Measurements from ENCODE around the gene KCNN3. TPM values are rescaled to one million over a fixed set of nuclear protein-coding genes. Genes with fewer than 3 reads are reported as not detected.

KCNN3 gene
- total RNA-seq, 1 donor from 2014 or later: 5.4 TPM

DNA sequence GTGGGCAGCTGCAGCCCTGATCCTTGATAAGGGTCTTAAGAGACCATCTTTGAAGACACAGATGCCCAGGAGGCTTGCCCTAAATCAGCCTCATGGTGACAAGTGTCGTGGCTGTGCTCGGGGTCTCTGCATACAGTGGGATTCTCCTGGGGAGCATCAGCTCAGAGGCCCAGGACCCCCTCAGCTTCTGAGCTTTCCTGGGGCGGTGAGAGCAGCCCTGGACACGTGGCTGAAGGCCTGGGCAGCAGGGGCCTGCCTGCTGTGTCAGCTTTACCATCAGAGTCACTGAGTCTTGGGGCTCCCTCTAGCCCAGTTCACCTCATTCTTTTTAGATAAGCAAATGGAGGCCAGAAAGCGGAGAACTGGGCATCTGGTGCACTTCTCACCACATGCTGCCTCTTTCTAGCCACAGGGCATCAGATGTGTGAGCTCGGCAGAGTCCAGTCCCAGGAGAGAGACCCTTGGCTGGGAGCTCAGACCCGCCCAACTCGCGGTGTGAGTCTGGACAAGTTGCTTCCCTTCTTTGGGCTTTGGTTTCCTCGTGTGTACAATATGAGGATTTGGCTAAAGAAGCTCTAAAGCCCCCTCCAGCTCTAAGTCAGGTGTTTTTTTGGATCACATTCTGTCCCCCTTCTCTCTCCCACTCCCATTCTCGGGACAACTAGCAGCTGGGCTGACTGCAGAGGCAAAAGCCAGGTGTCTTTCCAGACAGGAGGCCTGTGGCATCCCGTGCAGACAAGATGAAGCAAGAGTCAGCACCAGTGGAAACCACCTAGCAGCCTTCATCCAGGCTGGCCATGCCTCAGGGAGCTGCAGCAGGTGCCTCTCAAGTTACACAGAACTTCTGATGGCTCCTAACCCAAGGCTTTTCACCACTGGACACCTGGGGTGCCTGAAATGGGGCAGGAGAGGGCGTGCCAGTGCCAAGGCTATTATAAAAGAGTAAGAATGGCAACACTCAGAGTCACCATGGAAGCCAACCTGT is 119.1 kb downstream of the KCNN3 start:
- DNase-seq (ENCODE audit: low spot score): no peak

GRCh38 chr1:154749078-154749760 is 120.9 kb downstream of the KCNN3 start:
- DNase-seq (ENCODE audit: low spot score): no peak

GRCh38 chr1:154748405-154748775 is 121.7 kb downstream of the KCNN3 start:
- DNase-seq (ENCODE audit: low spot score): no peak

DNA sequence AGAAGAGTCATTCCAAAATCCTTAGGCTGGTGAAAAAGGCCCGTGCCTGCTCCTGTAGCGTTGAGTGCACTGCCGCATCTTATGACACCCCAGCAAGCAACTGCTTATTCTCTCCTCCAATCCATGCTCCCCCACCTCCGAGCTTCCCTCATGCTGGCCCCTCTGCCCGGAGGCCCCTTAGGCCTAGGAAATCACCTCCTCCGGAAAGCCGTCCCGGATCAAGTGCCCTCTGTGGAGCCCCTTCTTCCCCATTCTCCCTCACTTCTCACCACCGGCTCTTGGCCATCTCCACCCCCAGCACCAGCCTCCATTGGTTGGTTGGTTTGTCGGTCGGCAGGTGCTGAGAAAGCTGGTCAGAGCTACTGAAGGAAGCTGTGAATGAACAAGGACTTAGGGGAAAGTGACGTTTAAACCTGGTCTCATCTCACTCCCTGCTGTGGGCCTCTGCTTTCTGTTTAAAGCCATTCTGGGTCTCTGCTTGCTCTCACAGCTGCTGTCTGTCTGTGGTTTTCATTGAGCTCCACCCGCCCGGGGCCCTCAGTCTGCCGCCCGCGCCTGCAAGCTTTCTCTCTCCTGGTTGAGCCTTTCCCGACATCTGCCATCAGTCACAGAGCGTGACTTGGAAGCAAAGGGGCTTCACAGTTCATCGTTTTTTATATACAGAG is 122.2 kb downstream of the KCNN3 start:
- DNase-seq (ENCODE audit: low spot score): no peak

GRCh38 chr1:154747380-154747739 is 122.7 kb downstream of the KCNN3 start:
- DNase-seq (ENCODE audit: low spot score): no peak

GRCh38 chr1:154746622-154747299 is 123.3 kb downstream of the KCNN3 start:
- DNase-seq (ENCODE audit: low spot score): no peak

GRCh38 chr1:154745750-154746425 is 124.2 kb downstream of the KCNN3 start:
- no peak for DNase-seq (ENCODE audit: low spot score)

DNA sequence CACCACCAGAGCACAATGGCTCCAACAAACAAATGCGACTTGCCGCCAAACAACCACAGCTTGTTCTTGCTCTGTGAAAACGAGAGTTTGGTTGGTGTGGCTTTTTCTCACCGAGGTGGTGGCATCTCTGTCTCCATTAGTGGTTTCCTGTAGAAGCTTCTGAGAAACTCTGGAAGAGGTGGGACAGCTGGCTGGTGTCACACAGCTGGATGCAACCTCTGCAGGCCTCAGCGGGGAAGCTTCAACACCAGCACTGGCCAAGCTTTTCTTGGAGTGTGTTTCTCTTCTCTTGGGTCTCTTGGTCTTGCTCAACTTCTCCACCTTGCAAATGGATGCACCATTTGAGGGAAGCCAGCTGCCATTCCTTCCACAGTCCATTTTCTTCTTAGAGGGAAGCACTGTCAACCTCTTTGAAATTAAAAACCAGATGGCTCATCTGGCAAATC is 124.8 kb downstream of the KCNN3 start:
- DNase-seq (ENCODE audit: low spot score): no peak

- no peak for DNase-seq (ENCODE audit: low spot score)
Measured at GRCh38 chr1:154744352-154745035, 125.6 kb downstream of the KCNN3 start.

- DNase-seq (ENCODE audit: low spot score): no peak
Measured at GRCh38 chr1:154743526-154744036, 126.5 kb downstream of the KCNN3 start.

DNA sequence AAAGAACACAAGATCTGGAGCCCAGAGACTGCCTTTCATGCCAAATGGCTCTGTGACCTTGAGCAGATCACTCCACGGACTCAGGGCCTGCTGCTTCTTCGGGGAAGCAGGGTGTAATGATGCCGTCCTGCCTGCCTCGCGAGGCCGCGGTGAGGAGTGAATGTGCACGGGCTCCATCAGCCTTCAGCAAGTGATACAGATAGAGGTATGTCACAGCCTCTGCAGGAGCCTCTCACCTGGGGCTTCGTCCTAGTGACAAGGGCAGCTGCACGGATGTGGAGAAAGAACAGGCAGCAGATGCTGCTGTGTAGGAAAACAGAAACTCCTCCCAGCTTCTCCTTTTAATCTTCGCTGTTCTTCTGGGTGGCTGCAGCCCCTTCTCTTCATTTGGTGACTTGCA is 127.5 kb downstream of the KCNN3 start:
- no peak for DNase-seq (ENCODE audit: low spot score)

GRCh38 chr1:154741741-154742495 is 128.2 kb downstream of the KCNN3 start:
- DNase-seq (ENCODE audit: low spot score): no peak

- DNase-seq (ENCODE audit: low spot score): no peak
Measured at GRCh38 chr1:154741327-154741726, 128.8 kb downstream of the KCNN3 start.

DNA sequence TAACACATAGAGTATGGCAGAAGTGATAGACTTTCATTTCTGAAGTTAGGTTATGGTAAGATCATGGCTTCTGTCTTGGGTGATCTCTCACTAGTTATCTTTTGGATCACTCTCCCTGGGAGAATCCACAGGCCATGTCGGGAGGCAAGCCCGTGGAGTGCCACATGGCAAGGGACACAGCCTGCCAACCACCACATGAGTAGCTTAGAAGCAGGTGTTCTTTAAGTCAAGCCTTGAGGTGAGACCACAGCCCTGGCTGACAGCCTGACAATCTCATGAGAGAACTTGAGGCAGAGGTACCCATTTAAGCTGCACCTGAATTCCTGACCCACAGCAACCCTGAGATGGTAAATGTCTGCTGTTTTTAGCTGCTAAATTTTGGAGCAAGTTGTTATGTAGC is 130.4 kb downstream of the KCNN3 start:
- no peak for DNase-seq (ENCODE audit: low spot score)

GRCh38 chr1:154736841-154737240 is 133.2 kb downstream of the KCNN3 start:
- DNase-seq (ENCODE audit: low spot score): no peak

DNA sequence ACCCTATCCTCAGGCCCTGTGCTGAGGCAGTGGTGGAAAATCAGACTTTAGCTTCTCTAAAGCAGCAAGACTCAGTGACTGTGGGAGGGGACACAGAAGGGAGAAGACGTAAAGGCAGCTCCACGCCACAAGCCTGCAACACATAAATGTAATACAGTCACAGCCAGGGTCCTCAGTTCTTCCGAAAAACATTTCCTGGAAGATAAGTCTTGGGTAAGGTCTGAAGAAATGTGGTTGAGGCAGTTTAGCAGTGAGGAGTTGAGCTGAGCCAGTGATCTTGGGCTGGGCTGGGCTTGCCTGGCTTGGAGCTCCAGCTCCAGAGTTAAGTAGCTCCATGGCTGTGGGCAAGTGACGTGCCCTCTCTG is 134.3 kb downstream of the KCNN3 start:
- DNase-seq (ENCODE audit: low spot score): no peak

GRCh38 chr1:154735061-154735803 is 134.8 kb downstream of the KCNN3 start:
- DNase-seq (ENCODE audit: low spot score): no peak

GRCh38 chr1:154733621-154734020 is 136.5 kb downstream of the KCNN3 start:
- DNase-seq (ENCODE audit: low spot score): no peak

GRCh38 chr1:154730986-154731489 is 139.0 kb downstream of the KCNN3 start:
- DNase-seq (ENCODE audit: low spot score): no peak

Measured in ureter (tissue), 1 donor.